Lower leg skin (tissue), 4 donors: ENCODE measurements around the gene RIMBP3C. TPM values are rescaled to one million over a fixed set of nuclear protein-coding genes. Genes with fewer than 3 reads are reported as not detected.
"Not testable (repeated sequence)": the region's sequence is repeated elsewhere in the genome, so short reads cannot be mapped to it uniquely, and the experiment has no call there.

ENCODE experiments used
- DNase-seq, 2 donors: peaks; one replicate each; pipeline ENCODE4 v3.0.0-alpha.2; 2019; ENCODE audit warnings: low spot score in 2 of 2
- H3K4me3 ChIP-seq: fragments of 200-600 bp; sonication (generic); 2 replicates; pipeline ENCODE4 v1.5.1; 2017; ENCODE audit warnings: mild to moderate bottlenecking, low read depth; ENCODE audit not compliant: poor library complexity, severe bottlenecking
- WGBS, 2 donors: methylation state at CpG; one replicate each; pipeline ENCODE4 v1.1.5; 2018; 5-methylcytosine and 5-hydroxymethylcytosine counted together
- intact Hi-C: fragments of 100-400 bp; cut with DNase I; formaldehyde crosslinking; loops from one replicate; pipeline ENCODE4 v1.15.0; 2023; ENCODE audit warnings: low total_unique reads
- total RNA-seq, 4 donors: library from RNA; depleted of rRNA; stranded (reverse); fragments of >200 nt; gene quantifications; one replicate each; pipeline ENCODE4 v1.1.0, GENCODE V29; 2016

RIMBP3C gene
- total RNA-seq, 4 donors from 2014 or later, result 0.20 to 0.30 TPM; not detected in 2

GRCh38 chr22:21544432-21545322 lies 6.6 kb downstream of the RIMBP3C start:
- DNase-seq, H3K4me3 ChIP-seq, intact Hi-C loops: not testable (repeated sequence)
- WGBS, 2 donors, result 100% methylated on average over 1 to 2 of the region's 17 CpGs

GRCh38 chr22:21539862-21540261 lies 11.4 kb downstream of the RIMBP3C start:
- intact Hi-C loops, result not testable (repeated sequence)
- no CpG with 5 or more reads among the region's 7 CpGs for WGBS, 2 donors

GRCh38 chr22:21532863-21533648 lies 18.2 kb downstream of the RIMBP3C start:
- DNase-seq, intact Hi-C loops, H3K4me3 ChIP-seq: not testable (repeated sequence)
- no CpG with 5 or more reads among the region's 20 CpGs for WGBS, 2 donors

More at GRCh38 chr22:21539862-21540261, 11.4 kb downstream of the RIMBP3C start:
- H3K4me3 ChIP-seq, DNase-seq: not testable (repeated sequence)

- intact Hi-C loops, DNase-seq: not testable (repeated sequence)
- no CpG with 5 or more reads among the region's 5 CpGs for WGBS, 2 donors
Measured at GRCh38 chr22:21531525-21531924, 19.7 kb downstream of the RIMBP3C start.

GRCh38 chr22:21526705-21527500 lies 24.4 kb downstream of the RIMBP3C start:
- intact Hi-C loops, H3K4me3 ChIP-seq, DNase-seq: not testable (repeated sequence)
- 100% methylated on average over 2 of the region's 6 CpGs; no CpG with 5 or more reads in 1 of the 2 donors for WGBS, 2 donors

More at GRCh38 chr22:21531525-21531924, 19.7 kb downstream of the RIMBP3C start:
- not testable (repeated sequence) for H3K4me3 ChIP-seq

GRCh38 chr22:21516970-21517764 lies 34.1 kb downstream of the RIMBP3C start:
- no CpG with 5 or more reads among the region's 115 CpGs for WGBS, 2 donors
- H3K4me3 ChIP-seq, intact Hi-C loops, DNase-seq: not testable (repeated sequence)

- no CpG with 5 or more reads among the region's 22 CpGs for WGBS, 2 donors
- intact Hi-C loops, DNase-seq, H3K4me3 ChIP-seq: not testable (repeated sequence)
Measured at GRCh38 chr22:21516522-21516921, 34.7 kb downstream of the RIMBP3C start.

GRCh38 chr22:21515234-21515633 lies 36.0 kb downstream of the RIMBP3C start:
- DNase-seq, intact Hi-C loops: not testable (repeated sequence)
- no CpG with 5 or more reads among the region's 9 CpGs for WGBS, 2 donors

GRCh38 chr22:21514117-21514516 lies 37.1 kb downstream of the RIMBP3C start:
- H3K4me3 ChIP-seq, DNase-seq, intact Hi-C loops: not testable (repeated sequence)
- WGBS, 2 donors, result 50% methylated on average over 1 of the region's 12 CpGs; no CpG with 5 or more reads in 1 of the 2 donors

More at GRCh38 chr22:21515234-21515633, 36.0 kb downstream of the RIMBP3C start:
- H3K4me3 ChIP-seq, result not testable (repeated sequence)

GRCh38 chr22:21512022-21512421 lies 39.2 kb downstream of the RIMBP3C start:
- WGBS, 2 donors, result 77 to 94% methylated on average over 6 of the region's 11 CpGs
- intact Hi-C loops, H3K4me3 ChIP-seq: not testable (repeated sequence)
- DNase-seq, result peak in 1 of 2 donors; percentile 46

GRCh38 chr22:21510397-21510796 lies 40.9 kb downstream of the RIMBP3C start:
- WGBS, 2 donors, result no CpG with 5 or more reads among the region's 9 CpGs
- intact Hi-C loops, H3K4me3 ChIP-seq: not testable (repeated sequence)

GRCh38 chr22:21499623-21500506 lies 51.4 kb downstream of the RIMBP3C start:
- DNase-seq, H3K4me3 ChIP-seq, intact Hi-C loops: not testable (repeated sequence)
- WGBS, 2 donors, result no CpG with 5 or more reads among the region's 16 CpGs

More at GRCh38 chr22:21510397-21510796, 40.9 kb downstream of the RIMBP3C start:
- not testable (repeated sequence) for DNase-seq

- H3K4me3 ChIP-seq, intact Hi-C loops, DNase-seq: not testable (repeated sequence)
- WGBS, 2 donors, result no CpG with 5 or more reads among the region's 7 CpGs
Measured at GRCh38 chr22:21498489-21498888, 52.8 kb downstream of the RIMBP3C start.
